Activated T-cell treated with anti-CD3 and anti-CD28 coated beads, Interleukin-2, amount 50 U/mL, for 72 hours (primary cell): ENCODE data around the gene CCL13. TPM values are rescaled to one million over a fixed set of nuclear protein-coding genes. Genes with fewer than 3 reads are reported as not detected.
A peak's percentile ranks its signal among the peaks of the same experiment; 100 is the strongest.
"Not testable (repeated sequence)": the region's sequence is repeated elsewhere in the genome, so short reads cannot be mapped to it uniquely, and the experiment has no call there.

Source experiments
- ATAC-seq, 2 donors: fragments of 150-1000 bp; cut with Tn5 transposase; replicated peaks in 1 of 2; 2 replicates each; pipeline ENCODE4 v1.10.0; 2021; ENCODE audit warnings: moderate library complexity in 2 of 2, mild to moderate bottlenecking in 1 of 2
- DNase-seq, 2 donors: peaks; one replicate each; pipeline ENCODE4 v3.0.0; 2021 to 2022; ENCODE audit warnings: mixed read lengths in 1 of 2
- H3K27ac Mint-ChIP-seq: one replicate; pipeline ENCODE4 v1.8.0; 2022; ENCODE audit warnings: mild to moderate bottlenecking, moderate library complexity, mixed read lengths
- H3K27me3 Mint-ChIP-seq: one replicate; pipeline ENCODE4 v1.8.0; 2022; ENCODE audit warnings: low read depth, mixed read lengths
- H3K36me3 Mint-ChIP-seq, 2 donors: one replicate each; pipeline ENCODE4 v1.8.0; 2022; ENCODE audit warnings: mixed read lengths in 2 of 2, mild to moderate bottlenecking in 1 of 2; ENCODE audit not compliant: insufficient read depth in 2 of 2
- H3K4me1 Mint-ChIP-seq: one replicate; pipeline ENCODE4 v1.8.0; 2022; ENCODE audit warnings: low read depth, mixed read lengths
- H3K4me3 Mint-ChIP-seq, 2 donors: one replicate each; pipeline ENCODE4 v1.8.0; 2022; ENCODE audit warnings: mild to moderate bottlenecking in 2 of 2, mixed read lengths in 2 of 2, moderate library complexity in 2 of 2
- H3K9me3 Mint-ChIP-seq, 2 donors: one replicate each; pipeline ENCODE4 v1.8.0; 2022; ENCODE audit warnings: mixed read lengths in 2 of 2
- total RNA-seq, 2 donors: library from RNA; stranded (reverse); gene quantifications; one replicate each; pipeline ENCODE4 v1.2.3, GENCODE V29; 2022

CCL13 gene
- total RNA-seq, result not detected

DNA sequence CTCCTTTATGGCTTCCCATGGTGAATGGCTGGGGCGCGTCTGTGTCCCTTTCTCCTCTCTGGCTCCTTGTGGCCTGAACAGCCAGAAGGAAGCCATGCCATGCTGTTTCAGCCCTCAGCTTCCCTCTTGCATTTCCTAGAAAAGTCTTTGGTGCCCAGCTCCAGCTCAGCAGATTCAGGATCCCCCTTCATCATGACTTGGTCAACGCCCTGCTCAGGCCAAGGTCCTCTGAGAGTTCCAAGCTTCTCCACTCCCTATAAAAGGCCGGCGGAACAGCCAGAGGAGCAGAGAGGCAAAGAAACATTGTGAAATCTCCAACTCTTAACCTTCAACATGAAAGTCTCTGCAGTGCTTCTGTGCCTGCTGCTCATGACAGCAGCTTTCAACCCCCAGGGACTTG lies at the start of gene CCL13:
Gene CCL13, plus strand, starts transcription at position 287 of the 400 bp plus-strand sequence. Its CDS starts 47 bp downstream, at position 334.
- Mint-ChIP-seq H3K9me3 (peaks cover 1 to 2% of the 10 kb centered on the region in 2 donors), H3K4me3 (no peak within 1 kb of the TSS), H3K27ac (no peak within 1 kb of the TSS), H3K4me1 (peaks cover 5% of the 10 kb centered on the region), H3K27me3 (peaks cover 30% of the 10 kb centered on the region), H3K36me3 (no peaks in the 10 kb centered on the region)
- no peak for DNase-seq
- no peak for ATAC-seq

DNA sequence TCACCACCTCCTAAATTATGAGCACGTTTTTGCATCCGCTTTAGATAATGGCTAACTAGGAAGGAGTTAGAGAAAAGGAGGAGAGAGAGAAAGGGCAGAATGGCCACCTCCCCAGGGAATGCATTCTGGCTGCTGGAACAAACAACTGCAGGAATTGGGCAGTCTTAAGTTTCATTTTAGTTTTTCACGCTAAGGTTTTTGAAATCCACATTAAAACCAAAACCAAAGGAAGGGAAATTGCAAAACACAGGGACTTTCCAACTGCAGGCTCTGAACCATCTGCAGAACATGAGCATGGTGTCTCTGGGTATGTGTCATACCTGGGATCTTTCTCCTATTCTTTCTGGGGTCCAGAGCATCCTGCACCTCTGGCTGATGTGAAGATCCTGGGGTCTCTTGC lies 49.2 kb upstream of the CCL13 start:
- Mint-ChIP-seq H3K4me1 (peaks cover 13% of the 10 kb centered on the region), H3K36me3 (no peaks in the 10 kb centered on the region), H3K27me3 (peaks cover 38% of the 10 kb centered on the region), H3K27ac (no peak overlapping the region), H3K9me3 (no peaks in the 10 kb centered on the region), H3K4me3 (no peak overlapping the region)
- DNase-seq, result no peak
- peak in 1 of 2 donors; percentile 41 for ATAC-seq

DNA sequence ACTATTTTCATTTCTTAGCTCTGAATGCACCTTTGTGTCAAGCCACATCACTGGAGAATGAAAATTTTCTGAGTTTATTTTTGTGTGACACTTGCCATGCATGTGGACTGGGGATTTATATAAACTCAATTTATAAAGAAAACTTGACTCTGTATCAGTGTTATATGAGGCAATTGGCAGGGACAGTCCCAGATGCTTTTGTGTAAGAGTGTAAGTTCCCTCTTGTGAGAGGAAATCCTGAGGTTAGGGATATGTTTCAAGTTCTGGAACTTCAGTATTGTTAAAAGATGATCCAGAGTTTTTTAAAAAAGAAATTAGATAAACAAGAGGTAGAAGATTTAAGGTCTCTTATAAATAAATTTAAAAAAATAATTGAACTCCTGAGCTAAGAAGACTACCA lies 47.9 kb upstream of the CCL13 start:
- H3K27ac Mint-ChIP-seq, result no peak overlapping the region
- H3K9me3 Mint-ChIP-seq, result no peaks in the 10 kb centered on the region
- no peaks in the 10 kb centered on the region for H3K36me3 Mint-ChIP-seq
- H3K27me3 Mint-ChIP-seq, result peaks cover 40% of the 10 kb centered on the region
- H3K4me3 Mint-ChIP-seq, result no peak overlapping the region
- DNase-seq (no peak), ATAC-seq (no peak)
- peaks cover 13% of the 10 kb centered on the region for H3K4me1 Mint-ChIP-seq

DNA sequence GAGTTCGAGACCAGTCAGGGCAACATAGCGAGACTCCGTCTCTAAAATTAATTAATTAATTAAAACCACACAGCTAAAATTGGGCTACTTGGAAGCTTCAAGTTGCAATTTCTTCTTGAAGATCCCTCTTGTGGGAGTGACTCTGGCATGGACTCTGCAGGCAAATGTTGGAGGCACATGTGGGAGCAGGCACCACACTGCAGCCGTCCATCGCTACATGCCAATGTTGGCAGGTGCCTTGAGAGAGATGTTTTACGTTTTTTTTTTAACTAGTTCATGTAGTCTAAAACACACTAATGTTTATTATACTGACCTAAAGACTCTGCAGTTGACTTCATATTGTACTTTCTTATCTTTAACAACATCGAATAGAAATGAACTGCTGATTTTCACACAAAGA lies 45.0 kb upstream of the CCL13 start:
- H3K4me3 Mint-ChIP-seq, result no peak overlapping the region
- DNase-seq, result no peak
- H3K27me3 Mint-ChIP-seq, result peaks cover 27% of the 10 kb centered on the region
- no peak overlapping the region for H3K27ac Mint-ChIP-seq
- no peaks in the 10 kb centered on the region for H3K9me3 Mint-ChIP-seq
- H3K4me1 Mint-ChIP-seq, result peaks cover 13% of the 10 kb centered on the region
- no peaks in the 10 kb centered on the region for H3K36me3 Mint-ChIP-seq
- no peak for ATAC-seq

DNA sequence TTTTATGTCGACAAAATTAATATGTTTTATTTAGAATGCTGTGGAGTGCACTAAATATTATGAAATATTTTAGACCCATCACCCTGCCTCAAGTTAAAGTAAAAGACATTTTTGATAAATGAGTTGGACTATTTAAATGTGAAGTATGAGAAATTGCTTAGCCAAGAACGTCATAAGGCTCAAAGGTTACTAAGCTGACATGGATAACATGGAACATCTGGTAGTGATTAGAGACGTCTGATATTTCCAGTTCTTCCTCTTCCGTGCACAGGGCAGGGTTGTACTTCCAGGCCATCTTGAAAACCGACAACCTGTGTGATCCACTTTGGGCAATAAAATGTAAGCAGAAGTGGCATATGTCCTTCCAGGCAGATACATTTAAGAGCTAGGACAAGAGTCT lies 44.2 kb upstream of the CCL13 start:
- no peaks in the 10 kb centered on the region for H3K36me3 Mint-ChIP-seq
- H3K27me3 Mint-ChIP-seq, result peaks cover 20% of the 10 kb centered on the region
- no peak overlapping the region for H3K4me3 Mint-ChIP-seq
- no peak overlapping the region for H3K27ac Mint-ChIP-seq
- H3K9me3 Mint-ChIP-seq, result no peaks in the 10 kb centered on the region
- no peak for DNase-seq
- ATAC-seq, result no peak
- peaks cover 9% of the 10 kb centered on the region for H3K4me1 Mint-ChIP-seq

DNA sequence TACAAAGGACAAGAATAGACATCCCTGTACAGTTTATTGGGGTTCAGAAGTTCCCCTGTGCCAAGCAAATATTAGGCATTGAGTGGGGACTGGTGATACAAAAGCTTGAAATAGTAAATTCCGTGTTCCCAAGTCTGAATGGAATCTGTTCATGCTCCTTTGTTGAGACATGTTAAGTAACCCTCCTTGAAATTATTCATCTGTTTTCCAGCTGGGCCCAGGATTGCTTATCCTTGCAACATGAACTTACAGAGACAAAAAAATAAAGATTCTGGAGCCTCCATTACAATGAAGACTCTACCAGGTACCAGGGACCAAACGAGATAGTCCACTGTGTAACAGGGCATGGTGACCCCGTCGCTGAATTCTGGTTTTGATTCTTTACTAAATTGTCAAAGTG lies 43.1 kb upstream of the CCL13 start:
- ATAC-seq, result no peak
- H3K27ac Mint-ChIP-seq, result no peak overlapping the region
- H3K27me3 Mint-ChIP-seq, result peaks cover 20% of the 10 kb centered on the region
- DNase-seq, result no peak
- no peaks in the 10 kb centered on the region for H3K36me3 Mint-ChIP-seq
- H3K4me1 Mint-ChIP-seq, result no peaks in the 10 kb centered on the region
- no peak overlapping the region for H3K4me3 Mint-ChIP-seq
- no peaks in the 10 kb centered on the region for H3K9me3 Mint-ChIP-seq

DNA sequence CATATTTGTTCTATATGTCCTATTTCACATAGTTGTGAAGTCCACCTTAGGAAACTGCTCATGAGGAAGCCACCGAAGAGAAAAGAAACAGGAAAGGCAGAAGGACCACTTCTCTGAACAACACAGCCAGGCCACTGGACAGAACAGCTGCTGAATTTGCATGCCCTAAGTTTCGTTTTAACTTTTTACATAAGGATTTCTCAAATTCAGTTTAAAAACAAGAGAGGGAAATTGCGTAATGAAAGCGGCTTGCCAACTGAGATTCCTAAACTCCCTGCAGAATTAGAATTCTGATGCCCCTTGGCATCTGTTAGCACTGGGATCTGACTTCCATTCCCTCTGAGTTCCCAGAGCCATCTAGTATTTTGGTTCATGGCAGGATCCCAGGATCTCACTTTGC lies 42.0 kb upstream of the CCL13 start:
- ATAC-seq, result no peak
- no peak overlapping the region for H3K27ac Mint-ChIP-seq
- H3K9me3 Mint-ChIP-seq, result no peaks in the 10 kb centered on the region

DNA sequence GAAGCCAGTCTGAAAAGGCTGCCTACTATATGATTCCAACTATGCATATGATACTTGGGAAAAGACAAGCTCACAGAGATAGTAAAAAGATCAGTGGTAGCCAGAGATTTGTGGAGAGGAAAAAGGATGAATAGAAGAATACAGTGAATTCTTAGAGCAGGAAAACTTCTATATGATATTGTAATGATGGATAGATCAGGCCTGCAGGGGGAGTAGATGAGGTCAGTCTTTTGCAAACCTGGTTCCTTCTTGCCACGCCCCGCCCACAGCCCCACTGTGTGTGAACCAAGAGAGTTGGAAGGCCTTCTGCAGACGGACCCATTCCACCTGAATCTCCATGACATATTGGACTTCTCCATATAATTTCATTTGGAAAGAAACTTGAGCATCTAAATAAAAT lies 37.8 kb upstream of the CCL13 start:
- Mint-ChIP-seq H3K4me1 (no peaks in the 10 kb centered on the region), H3K36me3 (no peaks in the 10 kb centered on the region), H3K27me3 (no peaks in the 10 kb centered on the region), H3K4me3 (no peak overlapping the region), H3K27ac (no peak overlapping the region), H3K9me3 (no peaks in the 10 kb centered on the region)
- no peak for ATAC-seq
- DNase-seq, result peak in 1 of 2 donors; percentile 7

More for the DNA sequence above, 42.0 kb upstream of the CCL13 start:
- Mint-ChIP-seq H3K4me3 (no peak overlapping the region), H3K27me3 (peaks cover 18% of the 10 kb centered on the region), H3K36me3 (no peaks in the 10 kb centered on the region), H3K4me1 (no peaks in the 10 kb centered on the region)
- DNase-seq, result no peak

DNA sequence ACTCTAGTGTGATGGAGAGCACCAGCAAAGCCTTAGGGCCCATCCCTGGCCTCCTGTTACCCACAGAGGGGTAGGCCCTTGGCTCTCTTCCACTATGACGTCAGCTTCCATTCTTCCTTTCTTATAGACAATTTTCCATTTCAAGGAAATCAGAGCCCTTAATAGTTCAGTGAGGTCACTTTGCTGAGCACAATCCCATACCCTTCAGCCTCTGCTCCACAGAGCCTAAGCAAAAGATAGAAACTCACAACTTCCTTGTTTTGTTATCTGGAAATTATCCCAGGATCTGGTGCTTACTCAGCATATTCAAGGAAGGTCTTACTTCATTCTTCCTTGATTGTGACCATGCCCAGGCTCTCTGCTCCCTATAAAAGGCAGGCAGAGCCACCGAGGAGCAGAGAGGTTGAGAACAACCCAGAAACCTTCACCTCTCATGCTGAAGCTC lies 37.2 kb upstream of the CCL13 start, which contains the start of gene CCL8:
Gene CCL8, plus strand, starts transcription at position 397 of the 445 bp plus-strand sequence. CDS start 67 bp downstream, outside the sequence.
- no peak for ATAC-seq
- no peak within 1 kb of the TSS for H3K27ac Mint-ChIP-seq
- no peaks in the 10 kb centered on the region for H3K4me1 Mint-ChIP-seq
- H3K36me3 Mint-ChIP-seq, result no peaks in the 10 kb centered on the region
- H3K9me3 Mint-ChIP-seq, result peaks cover 0 to 2% of the 10 kb centered on the region in 2 donors
- H3K4me3 Mint-ChIP-seq, result no peak within 1 kb of the TSS
- no peak for DNase-seq
- H3K27me3 Mint-ChIP-seq, result no peaks in the 10 kb centered on the region

DNA sequence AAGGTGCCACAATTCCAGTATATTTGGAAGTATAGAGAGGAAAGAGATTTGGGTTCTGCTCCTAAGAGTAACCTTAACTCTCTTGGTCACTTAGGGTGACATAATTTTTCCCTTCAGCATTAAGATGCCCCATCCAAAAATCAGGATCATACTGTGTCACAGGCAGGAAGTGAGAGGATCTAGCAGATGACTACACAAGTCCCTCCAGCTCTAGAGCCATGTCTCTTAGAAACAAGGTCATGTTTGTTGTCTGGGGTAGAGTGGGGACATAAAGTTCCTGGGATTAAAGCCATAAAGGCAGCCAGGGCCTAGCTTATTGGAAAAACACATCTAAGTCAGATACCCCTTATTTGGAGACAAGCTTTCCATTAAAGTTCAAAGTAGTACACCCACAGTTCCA lies 34.3 kb upstream of the CCL13 start:
- DNase-seq, result no peak
- H3K27me3 Mint-ChIP-seq, result no peaks in the 10 kb centered on the region
- no peak for ATAC-seq
- H3K36me3 Mint-ChIP-seq, result peaks cover 0 to 1% of the 10 kb centered on the region in 2 donors
- H3K4me1 Mint-ChIP-seq, result no peaks in the 10 kb centered on the region
- H3K4me3 Mint-ChIP-seq, result no peak overlapping the region
- no peak overlapping the region for H3K27ac Mint-ChIP-seq
- peaks cover 5 to 10% of the 10 kb centered on the region in 2 donors for H3K9me3 Mint-ChIP-seq

DNA sequence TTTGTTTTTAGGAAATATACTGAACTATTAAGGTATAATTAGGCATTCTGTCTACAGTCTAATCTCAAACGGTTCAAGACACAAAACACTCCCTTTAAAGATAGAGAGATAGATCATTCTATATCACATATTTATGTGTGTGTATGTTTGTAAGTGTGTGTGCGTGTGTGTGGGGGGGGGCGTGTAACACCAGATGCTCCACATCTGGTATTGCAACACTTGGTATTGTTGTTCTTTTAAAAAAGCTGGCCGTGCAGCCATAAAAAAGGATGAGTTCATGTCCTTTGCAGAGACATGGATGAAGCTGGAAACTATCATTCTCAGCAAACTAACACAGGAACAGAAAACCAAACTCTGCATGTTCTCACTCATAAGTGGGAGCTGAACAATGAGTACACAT lies 28.7 kb upstream of the CCL13 start:
- H3K36me3 Mint-ChIP-seq, H3K4me1 Mint-ChIP-seq, H3K9me3 Mint-ChIP-seq, DNase-seq, ATAC-seq, H3K4me3 Mint-ChIP-seq, H3K27ac Mint-ChIP-seq: not testable (repeated sequence)
- H3K27me3 Mint-ChIP-seq, result peaks cover 14% of the 10 kb centered on the region

DNA sequence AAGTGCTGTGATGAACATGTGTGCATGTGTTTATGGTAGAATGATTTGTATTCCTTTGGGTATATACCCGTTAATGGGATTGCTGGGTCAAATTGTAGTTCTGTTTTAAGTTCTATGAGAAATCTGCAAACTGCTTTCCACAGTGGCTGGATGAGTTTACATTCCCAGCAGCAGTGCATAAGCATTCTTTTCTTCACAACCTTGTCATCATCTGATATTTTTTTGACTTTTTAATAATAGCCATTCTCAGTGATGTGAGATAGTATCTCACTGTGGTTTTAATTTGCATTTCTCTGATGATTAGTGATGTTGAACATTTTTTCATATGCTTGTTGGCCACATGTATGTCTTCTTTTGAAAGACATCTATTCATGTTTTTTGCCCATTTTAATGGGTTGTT lies 18.6 kb upstream of the CCL13 start:
- Mint-ChIP-seq H3K27me3 (peaks cover 42% of the 10 kb centered on the region), H3K36me3 (no peaks in the 10 kb centered on the region), H3K4me1 (no peaks in the 10 kb centered on the region), H3K9me3 (peaks cover 0 to 2% of the 10 kb centered on the region in 2 donors), H3K27ac (no peak overlapping the region), H3K4me3 (no peak overlapping the region)
- no peak for DNase-seq
- no peak for ATAC-seq

DNA sequence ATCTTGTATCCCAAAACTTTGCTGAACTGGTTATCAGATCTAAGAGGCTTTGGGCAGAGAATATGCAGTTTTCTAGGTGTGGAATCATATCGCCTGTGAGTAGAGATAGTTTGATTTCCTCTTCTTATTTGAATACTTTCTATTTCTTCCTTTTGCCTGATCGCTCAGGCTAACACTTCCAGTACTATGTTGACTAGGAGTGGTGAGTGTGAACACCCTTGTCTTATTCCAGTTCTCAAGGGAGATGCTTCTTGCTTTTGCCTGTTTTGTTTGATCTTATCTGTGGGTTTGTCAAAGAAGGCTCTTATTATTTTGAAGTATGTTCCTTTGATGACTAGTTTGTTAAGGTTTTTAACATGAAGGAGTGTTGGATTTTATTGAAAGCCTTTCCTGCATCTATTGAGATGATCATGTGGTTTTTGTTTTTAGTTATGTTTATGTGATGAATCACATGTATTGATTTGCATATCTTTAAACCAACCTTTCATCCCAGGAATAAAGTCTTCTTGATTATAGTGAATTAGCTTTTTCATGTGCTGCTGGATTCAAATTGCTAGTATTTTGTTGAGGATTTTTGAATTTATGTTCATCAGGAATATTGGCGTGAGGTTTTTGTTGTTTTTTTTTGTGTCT lies 17.0 kb upstream of the CCL13 start:
- H3K27me3 Mint-ChIP-seq, result peaks cover 56% of the 10 kb centered on the region
- H3K36me3 Mint-ChIP-seq, result no peaks in the 10 kb centered on the region
- no peak for DNase-seq
- no peak overlapping the region for H3K27ac Mint-ChIP-seq
- no peak for ATAC-seq
- H3K9me3 Mint-ChIP-seq, result peaks cover 0 to 2% of the 10 kb centered on the region in 2 donors
- no peaks in the 10 kb centered on the region for H3K4me1 Mint-ChIP-seq
- H3K4me3 Mint-ChIP-seq, result no peak overlapping the region

DNA sequence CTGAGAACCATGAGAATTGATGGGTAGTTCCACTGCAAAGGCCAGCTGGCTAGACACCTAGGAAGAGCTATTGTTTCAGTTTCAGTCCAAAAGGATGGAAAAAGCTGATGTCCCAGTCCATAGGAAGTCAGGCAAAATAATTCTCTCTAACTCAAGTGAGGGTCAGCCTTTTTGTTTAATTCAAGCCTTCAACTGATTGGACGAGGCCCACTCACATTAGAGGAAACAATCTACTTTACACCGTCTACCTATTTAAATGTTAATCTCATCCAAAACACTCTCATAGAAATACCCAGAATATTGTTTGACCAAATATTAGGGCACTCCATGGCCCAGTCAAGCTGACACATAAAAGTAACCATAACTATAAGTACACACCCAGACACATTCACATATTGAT lies 14.4 kb upstream of the CCL13 start:
- Mint-ChIP-seq H3K27ac (no peak overlapping the region), H3K36me3 (no peaks in the 10 kb centered on the region), H3K4me3 (no peak overlapping the region), H3K9me3 (peaks cover 0 to 2% of the 10 kb centered on the region in 2 donors), H3K27me3 (peaks cover 57% of the 10 kb centered on the region), H3K4me1 (no peaks in the 10 kb centered on the region)
- no peak for ATAC-seq
- no peak for DNase-seq
